HepG2 (cell line): Measurements from ENCODE around the gene HTRA2. TPM values are rescaled to one million over a fixed set of nuclear protein-coding genes. Genes with fewer than 3 reads are reported as not detected.
A peak's percentile ranks its signal among the peaks of the same experiment; 100 is the strongest.

Experiments used
- ATAD3A ChIP-seq: sonication (generic); formaldehyde crosslinking; IDR thresholded peaks from 2 replicates; pipeline ENCODE4 v1.4.0; 2020; ENCODE audit warnings: missing genetic modification reagents
- ATRX ChIP-seq: sonication (generic); formaldehyde crosslinking; IDR thresholded peaks from 2 replicates; pipeline ENCODE4 v1.4.0; 2020; ENCODE audit warnings: missing genetic modification reagents, borderline replicate concordance
- HBP1 ChIP-seq: IDR thresholded peaks from 2 replicates; pipeline ENCODE4 v1.6.1; 2016; ENCODE audit warnings: low read depth, control low read depth
- IKZF4 ChIP-seq: sonication (generic); formaldehyde crosslinking; IDR thresholded peaks from 2 replicates; pipeline ENCODE4 v1.5.1; 2020; ENCODE audit warnings: borderline replicate concordance, mild to moderate bottlenecking, low read depth, missing genetic modification reagents; ENCODE audit errors: not compliant biosample characterization
- MXD3 ChIP-seq: IDR thresholded peaks from 2 replicates; pipeline ENCODE4 v1.6.1; 2016; ENCODE audit warnings: mild to moderate bottlenecking, missing biosample characterization, missing genetic modification reagents
- PATZ1 ChIP-seq: sonication (generic); formaldehyde crosslinking; IDR thresholded peaks from 2 replicates; pipeline ENCODE4 v1.4.0; 2020; ENCODE audit warnings: missing genetic modification reagents
- SNAI1 ChIP-seq: sonication (generic); formaldehyde crosslinking; IDR thresholded peaks from 2 replicates; pipeline ENCODE4 v1.5.0; 2020; ENCODE audit warnings: mild to moderate bottlenecking, missing genetic modification reagents, borderline replicate concordance
- TBL1XR1 ChIP-seq: fragments of 150-350 bp; IDR thresholded peaks from 2 replicates; pipeline ENCODE4 v1.6.1; 2014; ENCODE audit warnings: borderline replicate concordance, low read length; ENCODE audit not compliant: partially characterized antibody
- TCF12 ChIP-seq, 2 experiments: fragments of 450-650 bp in 1 of 2; sonication (generic) in 1 of 2; formaldehyde crosslinking in 1 of 2; IDR thresholded peaks; 2 replicates each; pipeline versions ENCODE4 v1.6.1 to v1.8.0; 2017 to 2022; ENCODE audit warnings: antibody characterized with exemption in 1 of 2, mild to moderate bottlenecking in 1 of 2, missing genetic modification reagents in 1 of 2, moderate library complexity in 1 of 2
- ZBTB21 ChIP-seq: sonication (generic); formaldehyde crosslinking; IDR thresholded peaks from 2 replicates; pipeline ENCODE4 v1.4.0; 2020; ENCODE audit warnings: missing genetic modification reagents
- ZNF318 ChIP-seq: sonication (generic); formaldehyde crosslinking; IDR thresholded peaks from 2 replicates; pipeline ENCODE4 v1.4.0; 2020; ENCODE audit warnings: mild to moderate bottlenecking, missing genetic modification reagents
- ZNF432 ChIP-seq: sonication (generic); formaldehyde crosslinking; IDR thresholded peaks from 2 replicates; pipeline ENCODE4 v1.5.0; 2020; ENCODE audit warnings: missing genetic modification reagents, mild to moderate bottlenecking, borderline replicate concordance
- ZZZ3 ChIP-seq: sonication (generic); formaldehyde crosslinking; IDR thresholded peaks from 2 replicates; pipeline ENCODE4 v1.4.0; 2020; ENCODE audit warnings: missing genetic modification reagents, mild to moderate bottlenecking, borderline replicate concordance
- polyA plus RNA-seq, 8 experiments: library from polyadenylated mRNA; depleted of rRNA in 3 of 8; stranded (reverse) in 7 of 8; unstranded in 1 of 8; fragments of >200 nt; fragmentation: Illumina TruSeq in 4 of 8; extraction: Trizol in 4 of 8; gene quantifications; 2 replicates each; pipeline versions ENCODE4 v1.2.1 to v1.2.3, GENCODE V29; 2011 to 2016; ENCODE audit warnings: low read depth in 4 of 8, missing spikeins in 1 of 8, mixed read lengths in 1 of 8; ENCODE audit not compliant: insufficient read depth in 1 of 8
- total RNA-seq, 5 experiments: library from RNA; depleted of rRNA; stranded (reverse); fragments of >200 nt; fragmentation: Illumina TruSeq; extraction: Trizol; gene quantifications; 2 replicates each; pipeline ENCODE4 v1.2.3, GENCODE V29; 2016; ENCODE audit warnings: low read depth in 1 of 5

HTRA2 gene
- total and polyA plus RNA-seq, 2 of the 13 experiments (the other 11 are each of a cell fraction or from before 2014, with no cell fraction given): 47.7 to 50.3 TPM

GRCh38 chr2:74525717-74526648 lies 3.8 kb upstream of the HTRA2 start, which contains the start of gene DQX1 (continued):
- TF ChIP-seq PATZ1 (CRISPR knock-in tag): peak; percentile 78
- no peak for TF ChIP-seq TCF12 (IDR thresholded peaks at IDR 0.05)
- TF ChIP-seq TCF12 (CRISPR knock-in tag; IDR thresholded peaks at IDR 0.05): no peak
- TF ChIP-seq ATAD3A: no peak
- TF ChIP-seq IKZF4 (CRISPR knock-in tag): no peak
- TF ChIP-seq ZNF432: no peak
- peak; percentile 22; the same call in 1 of the 2 replicates for TF ChIP-seq HBP1 (CRISPR knock-in tag)
- no peak for TF ChIP-seq ZNF318
- TF ChIP-seq ATRX (CRISPR knock-in tag): no peak
- 0 out of 2 replicates have a peak, but pooled peaks have one; percentile 10 for TF ChIP-seq MXD3 (CRISPR knock-in tag)
- TF ChIP-seq ZZZ3: no peak
- TF ChIP-seq SNAI1: no peak
- TF ChIP-seq TBL1XR1: peak; percentile 74
- TF ChIP-seq ZBTB21 (CRISPR knock-in tag): no peak
